Testis (tissue), 3 donors: Measurements from ENCODE around the gene GPBP1L1. TPM values are rescaled to one million over a fixed set of nuclear protein-coding genes. Genes with fewer than 3 reads are reported as not detected.
"Not testable (repeated sequence)": the region's sequence is repeated elsewhere in the genome, so short reads cannot be mapped to it uniquely, and the experiment has no call there.

Source experiments
- DNase-seq: peaks from one replicate; pipeline ENCODE4 v3.0.0-alpha.2; 2019
- H3K27ac ChIP-seq, 2 donors: fragments of 200-600 bp; sonication (generic); one replicate each; pipeline ENCODE4 v1.5.1; 2019
- H3K27me3 ChIP-seq: fragments of 200-600 bp; sonication (generic); one replicate; pipeline ENCODE4 v1.5.1; 2019
- H3K36me3 ChIP-seq: fragments of 200-600 bp; sonication (generic); one replicate; pipeline ENCODE4 v1.5.1; 2017; ENCODE audit warnings: low read depth; ENCODE audit errors: missing control alignments
- H3K4me1 ChIP-seq: fragments of 200-600 bp; sonication (generic); one replicate; pipeline ENCODE4 v1.5.1; 2019
- H3K4me3 ChIP-seq, 2 donors: fragments of 200-600 bp; sonication (generic); one replicate each; pipeline ENCODE4 v1.5.1; 2017 to 2019
- H3K9me3 ChIP-seq: fragments of 200-600 bp; sonication (generic); one replicate; pipeline ENCODE4 v1.5.1; 2017
- CTCF ChIP-seq, 3 experiments: fragments of 450-650 bp in 2 of 3; fragments of 200-600 bp in 1 of 3; sonication (generic) in 1 of 3; IDR thresholded peaks; one replicate each; pipeline ENCODE4 v1.5.1; 2016 to 2019; ENCODE audit warnings: antibody characterized with exemption in 3 of 3, mild to moderate bottlenecking in 2 of 3, moderate library complexity in 1 of 3
- POLR2A ChIP-seq: fragments of 450-650 bp; IDR thresholded peaks from one replicate; pipeline ENCODE4 v1.6.1; 2017; ENCODE audit warnings: antibody characterized with exemption, mild to moderate bottlenecking, moderate library complexity
- WGBS, 2 donors: methylation state at CpG; one replicate each; pipeline ENCODE4 v1.1.5; 2018; 5-methylcytosine and 5-hydroxymethylcytosine counted together
- intact Hi-C: fragments of 100-400 bp; cut with DNase I; formaldehyde crosslinking; loops from one replicate; pipeline ENCODE4 v1.15.1; 2023; ENCODE audit warnings: low total_unique reads
- polyA plus RNA-seq: library from polyadenylated mRNA; stranded (reverse); fragments of 350-450 nt; fragmentation: Illumina TruSeq; extraction: RNeasy Lipid Tissue Mini Kit (QIAGEN cat#74804); gene quantifications from one replicate; pipeline ENCODE4 v1.2.3, GENCODE V29; 2014; ENCODE audit warnings: low read depth, low replicate concordance; ENCODE audit not compliant: insufficient read depth
- total RNA-seq, 2 donors: library from RNA; depleted of rRNA; stranded (reverse); fragments of >200 nt; gene quantifications; one replicate each; pipeline ENCODE4 v1.2.3, GENCODE V29; 2016

The GPBP1L1 gene
- total and polyA plus RNA-seq, 3 donors from 2014 or later: 151 to 233 (median 178) TPM

- no peak for DNase-seq
- intact Hi-C loops: no loop called here
- H3K9me3 ChIP-seq: no peaks in the 10 kb centered on the region
- no peak overlapping the region for H3K27ac ChIP-seq
- no peaks in the 10 kb centered on the region for H3K4me1 ChIP-seq
- no peaks in the 10 kb centered on the region for H3K36me3 ChIP-seq
- no peaks in the 10 kb centered on the region for H3K27me3 ChIP-seq
- no peak for TF ChIP-seq CTCF (IDR thresholded peaks at IDR 0.05)
- no peak for TF ChIP-seq POLR2A
- no peak overlapping the region for H3K4me3 ChIP-seq
- 89 to 90% methylated on average over 3 of the region's 3 CpGs for whole genome bisulfite sequencing, 2 donors
These were observed 30.4 kb upstream of the GPBP1L1 start for GRCh38 chr1:45716700-45717099.

- Histone ChIP-seq H3K4me1 (no peaks in the 10 kb centered on the region), H3K9me3 (no peaks in the 10 kb centered on the region), H3K27ac (no peak overlapping the region), H3K27me3 (no peaks in the 10 kb centered on the region), H3K4me3 (no peak overlapping the region), H3K36me3 (no peaks in the 10 kb centered on the region)
- intact Hi-C loops: no loop called here
- TF ChIP-seq POLR2A (no peak), CTCF (IDR thresholded peaks at IDR 0.05) (no peak)
- no peak for DNase-seq
- WGBS, 2 donors: 88 to 90% methylated on average over 3 of the region's 3 CpGs
These were observed 27.4 kb upstream of the GPBP1L1 start for GRCh38 chr1:45713711-45714110.

GRCh38 chr1:45704637-45705036 lies 18.3 kb upstream of the GPBP1L1 start:
- Histone ChIP-seq H3K36me3 (no peaks in the 10 kb centered on the region), H3K27me3 (no peaks in the 10 kb centered on the region), H3K27ac (no peak overlapping the region), H3K4me1 (no peaks in the 10 kb centered on the region), H3K9me3 (no peaks in the 10 kb centered on the region), H3K4me3 (no peak overlapping the region)
- TF ChIP-seq CTCF (IDR thresholded peaks at IDR 0.05) (no peak), POLR2A (no peak)
- WGBS, 2 donors: 93 to 94% methylated on average over 1 of the region's 1 CpG
- DNase-seq: no peak
- intact Hi-C loops: no loop called here

GRCh38 chr1:45694823-45695222 lies 8.5 kb upstream of the GPBP1L1 start:
- intact Hi-C loops: no loop called here
- Histone ChIP-seq H3K9me3 (no peaks in the 10 kb centered on the region), H3K4me1 (no peaks in the 10 kb centered on the region), H3K36me3 (no peaks in the 10 kb centered on the region), H3K27me3 (no peaks in the 10 kb centered on the region), H3K27ac (no peak overlapping the region), H3K4me3 (no peak overlapping the region)
- WGBS, 2 donors: 89 to 94% methylated on average over 7 of the region's 7 CpGs
- TF ChIP-seq POLR2A: no peak
- no peak for TF ChIP-seq CTCF (IDR thresholded peaks at IDR 0.05)
- DNase-seq: no peak

- intact Hi-C loops, H3K36me3 ChIP-seq, H3K27me3 ChIP-seq, H3K4me3 ChIP-seq, H3K4me1 ChIP-seq, H3K9me3 ChIP-seq, H3K27ac ChIP-seq, DNase-seq: not testable (repeated sequence)
- 77 to 85% methylated on average over 8 of the region's 8 CpGs for WGBS, 2 donors
These were observed 7.5 kb upstream of the GPBP1L1 start for GRCh38 chr1:45693811-45694210.
